ENCODE measurements around the gene HNRNPLL.

- TF ChIP-seq CTCF (IDR thresholded peaks at IDR 0.05) (no peak), POLR2A (IDR thresholded peaks at IDR 0.05) (no peak)
Observed at GRCh38 chr2:38537937-38538525, 64.7 kb downstream of the HNRNPLL start.

Data from testis (tissue), 2 donors.